Measurements from ENCODE around the gene BCAR1.

GRCh38 chr16:75281826-75282225 is 30.4 kb upstream of the BCAR1 start:
- TF ChIP-seq, protein P1, sequence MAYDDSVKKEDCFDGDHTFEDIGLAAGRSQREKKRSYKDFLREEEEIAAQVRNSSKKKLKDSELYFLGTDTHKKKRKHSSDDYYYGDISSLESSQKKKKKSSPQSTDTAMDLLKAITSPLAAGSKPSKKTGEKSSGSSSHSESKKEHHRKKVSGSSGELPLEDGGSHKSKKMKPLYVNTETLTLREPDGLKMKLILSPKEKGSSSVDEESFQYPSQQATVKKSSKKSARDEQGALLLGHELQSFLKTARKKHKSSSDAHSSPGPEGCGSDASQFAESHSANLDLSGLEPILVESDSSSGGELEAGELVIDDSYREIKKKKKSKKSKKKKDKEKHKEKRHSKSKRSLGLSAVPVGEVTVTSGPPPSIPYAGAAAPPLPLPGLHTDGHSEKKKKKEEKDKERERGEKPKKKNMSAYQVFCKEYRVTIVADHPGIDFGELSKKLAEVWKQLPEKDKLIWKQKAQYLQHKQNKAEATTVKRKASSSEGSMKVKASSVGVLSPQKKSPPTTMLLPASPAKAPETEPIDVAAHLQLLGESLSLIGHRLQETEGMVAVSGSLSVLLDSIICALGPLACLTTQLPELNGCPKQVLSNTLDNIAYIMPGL (CRISPR knock-in tag; IDR thresholded peaks at IDR 0.05): no peak
- no peak for TF ChIP-seq FOXP4 (CRISPR knock-in tag; IDR thresholded peaks at IDR 0.05)
- no peak for TF ChIP-seq SP1 (CRISPR knock-in tag; conservative IDR thresholded peaks at IDR 0.05)

Data from WTC11 (cell line).